RWPE1 (cell line): Measurements from ENCODE around the gene TBX15.

Experiments used
- CTCF ChIA-PET: fragments of 350-600 bp; sonication (Branson Sonifier 250); formaldehyde crosslinking; extraction: SDS; loops from one replicate; lab custom pipeline; 2021; lab: Yijun Ruan, JAX
- POLR2A ChIA-PET: fragments of 400-600 bp; formaldehyde crosslinking; extraction: SDS; loops from one replicate; lab custom pipeline; 2020; ENCODE audit warnings: antibody characterized with exemption; ENCODE audit not compliant: low non-redundant PET; lab: Yijun Ruan, JAX
- DNase-seq: peaks from one replicate; pipeline ENCODE4 v3.0.0; 2012; ENCODE audit warnings: low spot score
- H3K27ac ChIP-seq: fragments of 450-650 bp; 2 replicates; pipeline ENCODE4 v1.5.1; 2017
- TF ChIP-seq, protein P1 (sequence below): fragments of 450-650 bp; conservative IDR thresholded peaks from 2 replicates; pipeline ENCODE4 v1.5.1; 2017; ENCODE audit warnings: low read depth, mild to moderate bottlenecking

The TBX15 gene

DNA sequence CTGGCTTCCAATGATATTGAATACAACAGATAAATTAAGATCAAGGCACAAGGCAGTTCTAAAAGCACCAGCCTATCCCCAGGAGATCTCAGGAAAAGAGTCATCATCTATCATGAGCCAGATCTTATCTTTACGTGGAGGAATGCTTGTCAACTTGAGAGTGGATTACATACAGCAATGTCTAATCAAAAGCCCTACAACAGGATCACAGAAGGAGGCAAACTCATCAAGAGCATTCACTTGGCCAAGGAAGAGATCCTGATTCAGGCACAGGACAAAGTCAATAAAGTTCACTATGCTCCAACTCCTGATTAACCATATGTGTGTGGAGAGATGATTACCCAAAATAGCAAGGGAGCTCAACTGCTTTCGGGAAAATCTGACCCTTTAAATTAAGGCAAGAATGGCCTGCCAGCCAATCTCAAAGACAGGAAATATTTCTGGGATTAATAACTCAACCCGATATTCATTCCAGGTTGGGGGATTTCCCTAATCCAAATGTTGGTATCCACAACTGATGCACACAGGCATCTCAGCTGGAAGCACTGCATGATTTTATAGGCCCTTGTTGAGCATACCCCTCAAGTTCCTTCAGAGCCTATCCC lies 33.7 kb downstream of the TBX15 start:
- H3K27ac ChIP-seq: no peak overlapping the region
- no peak for DNase-seq
- POLR2A ChIA-PET: no interaction called here
- TF ChIP-seq, protein P1, sequence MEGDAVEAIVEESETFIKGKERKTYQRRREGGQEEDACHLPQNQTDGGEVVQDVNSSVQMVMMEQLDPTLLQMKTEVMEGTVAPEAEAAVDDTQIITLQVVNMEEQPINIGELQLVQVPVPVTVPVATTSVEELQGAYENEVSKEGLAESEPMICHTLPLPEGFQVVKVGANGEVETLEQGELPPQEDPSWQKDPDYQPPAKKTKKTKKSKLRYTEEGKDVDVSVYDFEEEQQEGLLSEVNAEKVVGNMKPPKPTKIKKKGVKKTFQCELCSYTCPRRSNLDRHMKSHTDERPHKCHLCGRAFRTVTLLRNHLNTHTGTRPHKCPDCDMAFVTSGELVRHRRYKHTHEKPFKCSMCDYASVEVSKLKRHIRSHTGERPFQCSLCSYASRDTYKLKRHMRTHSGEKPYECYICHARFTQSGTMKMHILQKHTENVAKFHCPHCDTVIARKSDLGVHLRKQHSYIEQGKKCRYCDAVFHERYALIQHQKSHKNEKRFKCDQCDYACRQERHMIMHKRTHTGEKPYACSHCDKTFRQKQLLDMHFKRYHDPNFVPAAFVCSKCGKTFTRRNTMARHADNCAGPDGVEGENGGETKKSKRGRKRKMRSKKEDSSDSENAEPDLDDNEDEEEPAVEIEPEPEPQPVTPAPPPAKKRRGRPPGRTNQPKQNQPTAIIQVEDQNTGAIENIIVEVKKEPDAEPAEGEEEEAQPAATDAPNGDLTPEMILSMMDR: no peak
- CTCF ChIA-PET: no interaction called here

DNA sequence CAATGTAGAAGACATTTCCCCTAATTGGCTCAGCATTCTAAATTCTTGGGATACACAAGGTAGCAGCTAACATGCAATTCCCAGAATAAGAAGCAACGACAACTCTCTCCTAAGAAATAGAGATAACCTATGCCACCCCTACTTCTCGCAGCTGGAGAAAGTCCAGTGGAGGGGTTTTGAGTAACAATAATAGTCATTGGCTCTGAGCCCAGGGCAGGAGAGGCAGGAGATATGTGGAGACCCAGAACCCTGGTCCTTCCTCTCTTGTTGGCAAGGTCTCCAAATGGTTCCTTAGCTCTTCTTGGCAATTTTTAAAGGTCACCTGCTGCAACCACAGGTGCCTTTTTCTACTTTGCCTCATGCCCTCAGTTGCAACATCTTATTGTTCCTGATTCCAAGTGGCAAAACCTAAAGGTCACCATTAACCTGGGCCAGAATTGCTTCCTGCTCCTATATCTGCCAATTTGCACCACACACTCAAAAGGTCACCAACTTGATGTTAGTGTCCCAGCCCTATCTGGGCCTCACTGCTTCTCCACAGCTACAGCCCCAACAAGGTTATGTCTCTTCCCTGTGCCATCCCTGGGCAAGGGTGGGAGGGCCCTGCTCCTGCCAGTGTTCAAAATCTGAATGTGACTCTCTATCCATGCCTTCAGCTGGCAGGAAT lies 36.7 kb downstream of the TBX15 start:
- DNase-seq: no peak
- TF ChIP-seq, protein P1: no peak
- CTCF ChIA-PET: no interaction called here
- H3K27ac ChIP-seq: no peak overlapping the region
- POLR2A ChIA-PET: no interaction called here

DNA sequence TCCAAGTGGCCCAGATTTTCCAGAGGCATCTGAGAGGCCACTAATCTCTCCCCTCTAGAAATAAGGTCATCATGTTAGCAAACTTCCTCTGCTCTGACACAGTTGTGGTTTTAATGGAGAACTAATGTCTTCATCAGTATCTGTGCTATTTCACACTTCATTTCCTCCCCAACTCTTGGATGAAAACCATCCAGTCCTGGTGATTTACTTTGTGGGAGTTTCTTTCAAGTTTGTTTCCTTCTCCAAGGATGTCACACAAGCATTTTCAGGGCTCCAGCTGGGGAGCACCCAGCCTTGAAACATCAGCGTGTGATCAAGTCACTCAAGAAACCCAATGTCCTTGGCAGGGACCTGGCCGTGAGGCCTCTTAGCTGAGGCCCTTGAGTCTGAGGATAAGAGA lies 38.8 kb downstream of the TBX15 start:
- DNase-seq: no peak
- ChIA-PET POLR2A (no interaction called here), CTCF (no interaction called here)
- TF ChIP-seq, protein P1: no peak
- H3K27ac ChIP-seq: no peak overlapping the region

DNA sequence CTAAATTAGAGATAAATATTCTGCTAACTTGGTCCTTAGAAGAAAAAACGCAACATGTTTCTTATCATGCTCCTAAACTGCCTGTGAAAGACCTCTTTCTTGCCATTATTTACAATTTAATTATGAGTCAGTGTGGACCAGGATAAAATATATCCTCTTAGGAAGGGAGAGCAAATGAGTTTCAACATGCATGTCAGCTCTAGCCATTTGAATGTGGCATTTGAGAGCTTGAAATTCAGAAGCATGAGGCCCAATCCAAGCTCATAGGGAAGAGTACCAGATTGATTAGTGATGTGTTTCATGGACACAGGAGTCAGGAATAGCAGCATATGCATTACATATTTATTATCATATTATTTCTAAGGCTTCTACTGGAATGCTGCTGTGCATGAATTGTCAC lies 39.3 kb downstream of the TBX15 start:
- CTCF ChIA-PET: no interaction called here
- TF ChIP-seq, protein P1: no peak
- POLR2A ChIA-PET: no interaction called here
- H3K27ac ChIP-seq: no peak overlapping the region
- DNase-seq: no peak

DNA sequence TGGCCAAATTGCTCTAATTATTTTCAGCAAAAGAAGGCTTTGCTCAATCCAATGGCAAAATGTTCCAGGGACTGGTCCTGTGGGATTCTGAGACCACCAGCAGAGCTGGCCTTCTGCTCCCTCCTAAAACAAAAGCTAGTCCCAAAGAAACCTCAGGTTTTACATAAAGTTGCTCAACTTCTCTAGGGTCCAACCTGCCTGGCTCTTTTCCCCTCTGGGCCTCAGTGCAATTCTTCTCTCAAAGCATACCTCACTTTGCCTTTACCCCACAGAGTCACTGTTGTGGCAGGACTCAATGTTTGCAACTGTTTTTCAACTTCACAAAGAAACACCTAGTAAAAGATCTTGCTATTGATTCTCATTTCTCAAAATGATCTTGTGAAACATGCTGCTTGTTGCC lies 39.8 kb downstream of the TBX15 start:
- DNase-seq: no peak
- POLR2A ChIA-PET: no interaction called here
- TF ChIP-seq, protein P1: no peak
- no peak overlapping the region for H3K27ac ChIP-seq
- CTCF ChIA-PET: no interaction called here

DNA sequence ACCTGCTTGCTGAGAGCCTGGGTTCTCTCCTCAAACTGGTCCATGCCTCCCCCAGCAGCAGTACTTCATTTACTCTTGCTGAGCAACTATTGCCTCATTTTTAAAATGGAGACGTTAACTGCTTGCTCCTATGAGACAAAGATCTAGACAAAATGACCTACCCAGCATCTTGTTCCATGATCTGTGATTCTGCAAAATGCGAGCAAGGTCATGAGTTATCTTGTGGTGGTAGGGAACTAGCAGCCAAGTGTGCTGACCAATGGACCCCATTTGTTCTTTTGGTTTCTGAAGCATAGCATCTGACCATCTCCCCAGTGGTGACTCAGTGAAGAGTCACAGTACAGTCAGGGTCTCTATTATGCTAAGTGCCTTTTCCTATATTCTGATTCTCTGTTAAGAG lies 40.4 kb downstream of the TBX15 start:
- peak; percentile 37 for DNase-seq
- CTCF ChIA-PET: no interaction called here

More for the DNA sequence above, 40.4 kb downstream of the TBX15 start:
- no peak overlapping the region for H3K27ac ChIP-seq
- POLR2A ChIA-PET: no interaction called here
- TF ChIP-seq, protein P1: no peak
